ENCODE data around the gene TNFAIP3.

The TNFAIP3 gene

DNA sequence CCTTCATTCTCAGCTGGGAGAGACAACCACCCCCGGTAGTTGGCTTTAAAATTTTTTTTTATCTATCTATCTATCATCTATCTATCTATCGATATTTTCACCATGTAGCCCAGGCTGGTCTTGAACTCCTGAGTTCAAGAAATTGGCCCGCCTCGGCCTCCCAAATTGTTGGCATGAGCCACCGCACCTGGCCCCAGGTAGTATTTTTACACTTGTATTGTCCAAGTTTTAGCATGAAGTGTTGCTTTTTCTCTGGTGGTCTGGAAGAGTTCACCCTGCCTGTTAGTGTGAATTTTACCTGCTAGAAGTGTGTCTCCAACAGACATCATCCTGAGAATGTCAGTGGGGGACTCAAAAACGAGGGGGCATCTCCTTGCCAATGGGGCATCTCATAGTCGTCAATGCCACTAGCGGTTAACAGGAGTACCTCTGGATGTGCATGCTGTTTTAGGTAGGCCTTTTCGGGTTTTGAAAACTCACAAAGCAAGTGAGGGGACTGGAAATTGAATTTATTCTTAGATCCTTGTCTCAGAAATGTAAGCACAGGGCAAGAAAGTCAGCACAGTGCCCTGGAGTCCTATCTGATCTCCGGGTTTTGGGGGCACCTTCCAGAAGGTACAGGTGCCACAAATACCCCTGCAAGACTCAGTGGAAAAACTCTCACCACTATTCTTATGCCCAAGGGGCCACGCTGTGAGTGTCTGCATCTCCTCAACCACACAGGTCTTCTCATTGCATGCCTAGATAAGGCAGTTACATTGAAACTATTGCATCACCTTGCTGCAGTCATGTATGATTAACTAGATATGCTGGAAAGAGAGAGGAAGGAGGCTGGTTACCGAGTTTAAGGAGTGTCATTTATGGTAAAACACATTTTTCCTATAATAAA lies 37.1 kb downstream of the TNFAIP3 start:
- no peak overlapping the region for H3K4me3 ChIP-seq (ENCODE audit: insufficient read depth, low read length, poor library complexity, severe bottlenecking)
- no peaks in the 10 kb centered on the region for H3K27me3 ChIP-seq (ENCODE audit: low read length)
- H2AFZ ChIP-seq (ENCODE audit: low read depth, low read length, severe bottlenecking) = no peak overlapping the region
- H3K9me2 ChIP-seq (replicated peaks; ENCODE audit: insufficient read depth, low read length) = no peaks in the 10 kb centered on the region
- no peaks in the 10 kb centered on the region for H3K9me3 ChIP-seq (ENCODE audit: insufficient read depth, low read length)
- no peaks in the 10 kb centered on the region for H3F3A ChIP-seq (ENCODE audit: insufficient read depth)
- TF ChIP-seq, protein P1, sequence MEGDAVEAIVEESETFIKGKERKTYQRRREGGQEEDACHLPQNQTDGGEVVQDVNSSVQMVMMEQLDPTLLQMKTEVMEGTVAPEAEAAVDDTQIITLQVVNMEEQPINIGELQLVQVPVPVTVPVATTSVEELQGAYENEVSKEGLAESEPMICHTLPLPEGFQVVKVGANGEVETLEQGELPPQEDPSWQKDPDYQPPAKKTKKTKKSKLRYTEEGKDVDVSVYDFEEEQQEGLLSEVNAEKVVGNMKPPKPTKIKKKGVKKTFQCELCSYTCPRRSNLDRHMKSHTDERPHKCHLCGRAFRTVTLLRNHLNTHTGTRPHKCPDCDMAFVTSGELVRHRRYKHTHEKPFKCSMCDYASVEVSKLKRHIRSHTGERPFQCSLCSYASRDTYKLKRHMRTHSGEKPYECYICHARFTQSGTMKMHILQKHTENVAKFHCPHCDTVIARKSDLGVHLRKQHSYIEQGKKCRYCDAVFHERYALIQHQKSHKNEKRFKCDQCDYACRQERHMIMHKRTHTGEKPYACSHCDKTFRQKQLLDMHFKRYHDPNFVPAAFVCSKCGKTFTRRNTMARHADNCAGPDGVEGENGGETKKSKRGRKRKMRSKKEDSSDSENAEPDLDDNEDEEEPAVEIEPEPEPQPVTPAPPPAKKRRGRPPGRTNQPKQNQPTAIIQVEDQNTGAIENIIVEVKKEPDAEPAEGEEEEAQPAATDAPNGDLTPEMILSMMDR (IDR thresholded peaks at IDR 0.05; ENCODE audit: insufficient read depth, low read length, poor library complexity, severe bottlenecking) = no peak
- no peak for TF ChIP-seq EZH2phosphoT487 (conservative IDR thresholded peaks at IDR 0.05; ENCODE audit: low read length)
- H3K36me3 ChIP-seq (ENCODE audit: low read length) = no peaks in the 10 kb centered on the region
- no peak overlapping the region for H3K4me2 ChIP-seq (ENCODE audit: low read depth, low read length, poor library complexity, severe bottlenecking)
- no peaks in the 10 kb centered on the region for H4K20me1 ChIP-seq (ENCODE audit: low read depth, low read length)
- H3K27ac ChIP-seq (ENCODE audit: low read depth, low read length) = no peak overlapping the region
- H3K79me2 ChIP-seq (ENCODE audit: insufficient read depth, low read length) = no peaks in the 10 kb centered on the region
- H3K9ac ChIP-seq (ENCODE audit: low read length) = no peak overlapping the region

DNA sequence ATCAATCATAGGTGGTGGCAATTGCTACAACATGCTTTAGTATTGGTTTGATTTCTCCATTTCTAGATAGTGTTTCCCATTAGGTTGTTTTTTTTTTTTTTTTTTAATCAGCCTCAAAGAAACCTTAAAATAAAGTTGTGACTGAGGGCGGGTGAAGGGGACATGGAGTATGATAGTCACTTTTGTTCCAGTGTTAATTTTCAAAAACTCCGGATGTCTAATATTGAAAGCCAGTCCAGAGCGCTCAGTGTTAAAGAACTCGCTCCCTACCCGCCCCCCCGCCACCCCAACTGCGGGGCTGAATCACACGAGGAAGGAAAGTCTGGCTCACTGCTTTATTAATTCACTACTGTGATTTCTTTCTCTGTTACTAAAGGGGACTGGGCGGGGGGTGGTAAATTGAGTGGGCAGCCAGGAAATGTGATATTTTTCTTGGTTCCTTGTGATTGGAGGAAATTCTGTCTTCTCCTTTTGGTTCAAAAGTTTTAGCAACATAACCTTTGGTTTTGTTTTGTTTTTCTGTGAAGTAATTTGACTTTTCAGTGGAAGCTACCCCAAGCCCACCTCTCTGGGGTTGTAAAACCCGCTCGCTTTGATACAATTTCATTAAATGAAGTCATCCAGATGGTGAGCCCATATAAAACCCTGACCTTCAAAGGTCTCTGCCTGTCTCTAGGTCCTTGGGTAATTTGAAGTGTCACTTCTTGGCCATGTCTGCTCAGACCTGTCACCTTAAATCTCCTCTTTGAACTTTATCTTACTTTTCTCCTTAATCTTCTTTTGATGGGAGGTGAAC lies 38.0 kb downstream of the TNFAIP3 start:
- H3K4me3 ChIP-seq (ENCODE audit: insufficient read depth, low read length, poor library complexity, severe bottlenecking) = no peak overlapping the region
- no peak for TF ChIP-seq EZH2phosphoT487 (conservative IDR thresholded peaks at IDR 0.05; ENCODE audit: low read length)
- TF ChIP-seq, protein P1 (IDR thresholded peaks at IDR 0.05; ENCODE audit: insufficient read depth, low read length, poor library complexity, severe bottlenecking) = no peak
- H4K20me1 ChIP-seq (ENCODE audit: low read depth, low read length) = no peaks in the 10 kb centered on the region
- no peaks in the 10 kb centered on the region for H3F3A ChIP-seq (ENCODE audit: insufficient read depth)
- H3K79me2 ChIP-seq (ENCODE audit: insufficient read depth, low read length) = no peaks in the 10 kb centered on the region
- no peak overlapping the region for H3K4me2 ChIP-seq (ENCODE audit: low read depth, low read length, poor library complexity, severe bottlenecking)
- H2AFZ ChIP-seq (ENCODE audit: low read depth, low read length, severe bottlenecking) = no peak overlapping the region
- no peak overlapping the region for H3K9ac ChIP-seq (ENCODE audit: low read length)
- H3K27me3 ChIP-seq (ENCODE audit: low read length) = no peaks in the 10 kb centered on the region
- H3K9me2 ChIP-seq (replicated peaks; ENCODE audit: insufficient read depth, low read length) = no peaks in the 10 kb centered on the region
- no peak overlapping the region for H3K27ac ChIP-seq (ENCODE audit: low read depth, low read length)
- no peaks in the 10 kb centered on the region for H3K9me3 ChIP-seq (ENCODE audit: insufficient read depth, low read length)
- H3K36me3 ChIP-seq (ENCODE audit: low read length) = no peaks in the 10 kb centered on the region

DNA sequence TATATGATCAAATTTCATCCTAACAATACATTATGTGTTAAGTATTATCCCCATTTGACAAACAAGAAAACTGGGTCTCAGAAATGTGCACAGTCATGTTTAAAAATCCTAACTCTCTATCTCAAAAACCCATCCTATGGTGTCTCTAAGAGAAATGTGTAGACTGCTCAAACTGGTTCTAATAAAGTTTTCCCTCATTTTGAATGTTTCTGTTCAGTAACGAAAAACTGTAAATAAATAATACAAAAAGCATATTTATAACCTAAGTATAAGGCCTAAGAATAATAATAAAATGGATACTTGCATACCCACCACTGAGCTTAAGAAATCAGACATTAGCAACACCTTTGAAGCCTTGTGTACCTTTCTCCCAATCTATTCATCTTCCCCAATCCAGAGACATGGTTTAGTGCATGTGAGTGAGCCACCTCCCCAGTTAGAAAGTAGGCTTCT lies 39.0 kb downstream of the TNFAIP3 start:
- H3F3A ChIP-seq (ENCODE audit: insufficient read depth) = no peaks in the 10 kb centered on the region
- H3K27ac ChIP-seq (ENCODE audit: low read depth, low read length) = no peak overlapping the region
- H3K27me3 ChIP-seq (ENCODE audit: low read length) = no peaks in the 10 kb centered on the region
- TF ChIP-seq, protein P1 (IDR thresholded peaks at IDR 0.05; ENCODE audit: insufficient read depth, low read length, poor library complexity, severe bottlenecking) = no peak
- no peak for TF ChIP-seq EZH2phosphoT487 (conservative IDR thresholded peaks at IDR 0.05; ENCODE audit: low read length)
- no peak overlapping the region for H3K4me3 ChIP-seq (ENCODE audit: insufficient read depth, low read length, poor library complexity, severe bottlenecking)
- no peaks in the 10 kb centered on the region for H3K79me2 ChIP-seq (ENCODE audit: insufficient read depth, low read length)
- no peaks in the 10 kb centered on the region for H3K9me3 ChIP-seq (ENCODE audit: insufficient read depth, low read length)
- no peaks in the 10 kb centered on the region for H3K36me3 ChIP-seq (ENCODE audit: low read length)
- no peak overlapping the region for H3K4me2 ChIP-seq (ENCODE audit: low read depth, low read length, poor library complexity, severe bottlenecking)
- H3K9ac ChIP-seq (ENCODE audit: low read length) = no peak overlapping the region
- H3K9me2 ChIP-seq (replicated peaks; ENCODE audit: insufficient read depth, low read length) = no peaks in the 10 kb centered on the region
- no peak overlapping the region for H2AFZ ChIP-seq (ENCODE audit: low read depth, low read length, severe bottlenecking)
- no peaks in the 10 kb centered on the region for H4K20me1 ChIP-seq (ENCODE audit: low read depth, low read length)
